Measurements from ENCODE around the gene CACNA2D3.

Gene CACNA2D3

DNA sequence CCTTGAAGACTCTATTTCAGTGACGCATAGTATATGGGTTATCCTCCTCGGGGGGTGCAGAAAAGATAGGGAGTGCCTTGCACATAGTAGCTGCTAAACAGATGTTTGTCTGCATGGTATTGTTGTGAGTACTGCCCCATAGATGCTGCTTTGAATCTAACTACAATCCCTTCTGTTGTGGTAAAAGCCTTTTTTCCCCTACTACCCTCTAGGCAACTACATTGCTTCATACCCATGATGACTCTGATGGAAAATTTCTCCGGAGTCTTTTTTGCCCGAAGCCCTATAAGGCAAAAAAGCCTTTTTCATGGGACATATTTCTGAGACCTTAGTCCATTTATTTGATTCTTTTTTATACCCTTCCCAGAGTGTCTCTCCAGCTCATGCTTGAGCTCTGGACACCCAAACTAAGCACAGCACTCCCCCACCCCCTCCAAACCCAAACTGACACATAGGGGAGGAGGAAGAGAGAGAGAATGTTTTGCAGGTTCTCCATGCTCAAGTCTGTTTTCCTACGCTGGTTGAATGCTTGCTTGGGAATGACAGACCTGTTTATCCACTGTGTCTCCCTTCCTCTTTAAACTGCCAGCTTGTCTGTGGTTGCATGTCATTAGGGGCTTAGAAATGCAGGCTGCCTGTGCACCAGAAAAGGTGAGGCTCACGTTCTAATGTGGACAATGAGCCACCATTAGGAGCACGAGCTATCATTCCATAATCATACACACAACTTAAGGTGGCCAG is 752.6 kb downstream of the CACNA2D3 start:
- no peak for DNase-seq (ENCODE audit: low read depth, low spot score)

- DNase-seq (ENCODE audit: low read depth, low spot score): no peak
Measured at GRCh38 chr3:54875596-54876268, 753.4 kb downstream of the CACNA2D3 start.

DNA sequence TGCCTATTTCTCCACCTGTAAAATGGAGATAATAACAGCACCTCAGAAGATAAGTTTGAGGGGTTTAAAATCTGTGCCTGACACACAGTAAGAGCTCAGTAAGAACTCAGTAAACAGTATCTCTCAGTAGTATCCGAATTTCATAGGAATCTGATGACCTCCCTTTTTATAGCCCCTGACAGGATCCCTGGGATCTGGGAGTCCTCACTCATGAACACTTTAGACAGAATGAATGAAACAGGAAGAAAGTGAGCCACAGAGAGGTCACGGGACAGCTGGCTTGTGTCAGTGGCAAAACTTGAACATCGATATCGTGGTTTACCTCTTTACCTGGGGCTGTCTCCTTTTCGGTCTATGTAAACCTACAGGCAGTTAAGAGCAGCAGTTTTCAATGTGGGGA is 754.3 kb downstream of the CACNA2D3 start:
- no peak for DNase-seq (ENCODE audit: low read depth, low spot score)

- no peak for DNase-seq (ENCODE audit: low read depth, low spot score)
Measured at GRCh38 chr3:54877730-54878129, 755.4 kb downstream of the CACNA2D3 start.

DNA sequence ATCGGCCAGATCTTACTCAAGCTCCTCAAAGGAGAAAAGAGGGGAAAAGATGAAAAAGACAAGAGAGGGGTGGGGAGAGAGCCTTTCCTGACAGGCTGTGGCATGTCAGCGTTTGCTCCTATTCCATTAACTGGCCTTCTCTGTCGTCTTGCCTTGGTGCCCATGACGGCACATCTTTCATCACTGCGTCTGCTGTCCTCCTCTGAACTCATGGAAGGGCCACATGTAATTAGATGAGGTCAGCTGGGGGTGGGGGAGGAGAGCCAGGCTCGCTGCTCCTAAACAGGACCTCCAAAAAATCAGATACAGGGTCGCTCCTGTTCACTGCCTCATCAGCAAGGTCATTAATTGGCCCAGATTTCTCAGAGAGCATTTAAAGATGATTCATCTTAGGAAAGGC is 755.8 kb downstream of the CACNA2D3 start:
- DNase-seq (ENCODE audit: low read depth, low spot score): no peak

GRCh38 chr3:54882129-54882833 is 759.9 kb downstream of the CACNA2D3 start:
- DNase-seq (ENCODE audit: low read depth, low spot score): no peak

GRCh38 chr3:54888162-54888561 is 765.8 kb downstream of the CACNA2D3 start:
- no peak for DNase-seq (ENCODE audit: low read depth, low spot score)

DNA sequence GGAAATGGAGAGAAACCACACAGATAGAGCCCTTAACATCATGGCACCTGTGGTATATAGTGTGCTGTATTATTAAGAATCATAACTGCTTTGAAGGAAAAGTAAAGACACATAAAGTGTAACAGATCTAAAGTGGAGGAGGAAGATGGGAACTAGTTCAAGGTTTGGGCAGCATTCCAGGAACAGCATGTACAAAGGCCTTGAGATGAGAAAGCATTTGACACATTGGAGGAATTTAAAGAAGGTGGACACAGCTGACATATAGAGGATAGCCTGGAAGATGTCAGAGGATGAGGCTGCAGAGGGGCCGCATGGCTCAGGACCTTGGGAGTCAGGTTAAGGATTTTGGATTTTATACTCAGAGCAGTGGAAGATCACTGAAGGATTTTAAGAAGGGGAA is 766.5 kb downstream of the CACNA2D3 start:
- DNase-seq (ENCODE audit: low read depth, low spot score): no peak

DNA sequence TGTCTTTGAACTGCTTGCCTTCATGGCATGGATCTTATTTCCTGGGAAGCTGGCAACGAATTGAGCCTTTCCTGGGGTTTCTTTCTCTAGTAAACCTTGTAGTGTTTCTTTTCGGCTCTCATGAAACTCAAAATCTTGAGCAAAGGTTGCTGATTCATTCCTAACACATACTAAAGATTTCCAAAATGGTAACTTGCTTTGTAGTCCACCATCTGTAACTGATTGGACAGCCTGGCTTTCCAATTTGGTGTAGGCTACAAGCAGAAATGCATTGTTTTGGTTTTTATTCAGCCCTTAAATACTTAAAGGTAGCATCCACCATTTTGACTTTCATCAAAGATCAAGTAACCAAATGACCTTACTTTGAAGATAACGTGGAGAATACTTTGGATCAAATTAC is 767.4 kb downstream of the CACNA2D3 start:
- no peak for DNase-seq (ENCODE audit: low read depth, low spot score)

DNA sequence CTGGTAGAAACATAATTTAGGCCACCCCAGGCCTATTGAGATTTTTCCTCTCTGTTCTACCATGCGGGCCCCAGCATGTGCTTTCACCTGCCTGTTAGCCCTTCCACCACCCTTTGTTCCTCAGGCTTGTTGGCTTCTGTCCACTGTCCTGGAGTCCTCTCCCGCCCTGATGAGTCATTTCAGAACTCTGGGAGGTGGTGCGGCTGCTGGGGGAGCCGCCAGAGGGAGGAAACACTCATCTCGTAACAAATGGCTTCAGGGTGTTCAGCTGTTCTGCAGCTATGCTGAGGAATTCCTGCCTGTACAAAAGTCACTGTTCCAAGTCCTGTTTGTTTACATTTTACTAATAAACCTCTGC is 769.2 kb downstream of the CACNA2D3 start:
- DNase-seq (ENCODE audit: low read depth, low spot score): no peak

DNA sequence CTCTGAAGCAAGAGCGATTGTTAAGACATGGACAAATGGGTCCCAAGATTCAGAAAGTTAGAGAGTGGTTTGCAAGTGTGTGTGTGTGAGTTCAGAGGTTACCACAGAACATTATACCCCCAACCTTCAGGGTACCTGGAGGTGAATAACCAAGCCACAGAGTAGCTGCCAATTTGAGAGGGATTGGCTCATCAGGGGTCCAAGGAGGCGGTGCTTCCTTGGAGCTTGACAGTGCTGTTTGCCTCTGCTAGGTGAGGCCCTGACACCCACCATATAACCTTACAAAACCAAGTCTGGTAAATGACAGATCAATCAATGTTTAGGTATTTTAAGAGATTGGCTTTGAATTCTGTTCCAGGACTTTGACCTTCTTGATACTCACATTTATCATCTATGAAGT is 769.8 kb downstream of the CACNA2D3 start:
- DNase-seq (ENCODE audit: low read depth, low spot score): no peak

DNA sequence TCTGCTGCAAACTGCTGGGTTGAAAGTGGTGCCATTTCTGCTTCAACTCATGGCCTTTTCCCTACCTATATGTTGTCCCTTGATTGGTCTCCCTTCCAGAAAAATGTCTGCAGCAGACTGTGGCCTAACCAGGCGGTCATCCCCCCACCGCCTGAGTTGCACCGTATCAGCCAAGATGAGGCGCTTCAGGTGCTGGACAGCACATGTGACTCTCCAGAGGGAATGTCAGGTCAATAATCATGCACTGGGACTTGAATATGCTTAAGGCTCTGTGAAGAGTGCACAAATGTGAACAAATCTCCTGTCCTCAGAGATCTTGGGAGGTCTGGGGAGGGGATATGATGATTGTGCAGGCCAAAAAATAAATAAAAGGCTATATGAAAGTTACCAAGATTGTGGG is 773.3 kb downstream of the CACNA2D3 start:
- no peak for DNase-seq (ENCODE audit: low read depth, low spot score)

GRCh38 chr3:54897028-54897711 is 774.8 kb downstream of the CACNA2D3 start:
- no peak for DNase-seq (ENCODE audit: low read depth, low spot score)

DNA sequence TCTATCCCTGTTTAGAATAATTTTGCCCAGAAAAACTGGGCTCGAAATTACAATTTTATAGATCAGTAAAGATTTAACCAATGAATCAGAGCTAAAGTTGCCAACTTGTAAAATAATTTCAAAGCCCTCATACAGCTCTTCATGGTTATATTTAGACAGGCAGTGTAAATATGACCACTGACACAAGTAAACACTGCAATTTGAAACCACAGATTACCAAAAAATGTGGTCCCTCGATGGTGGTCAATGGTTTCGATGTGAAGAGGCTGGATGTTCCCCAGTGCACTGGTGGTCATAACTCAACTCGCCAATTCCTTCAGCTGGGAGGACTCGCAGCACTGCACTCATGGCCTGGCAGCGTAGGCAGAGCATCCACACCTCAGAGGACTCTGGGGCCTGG is 776.9 kb downstream of the CACNA2D3 start:
- no peak for DNase-seq (ENCODE audit: low read depth, low spot score)

GRCh38 chr3:54900838-54901591 is 778.7 kb downstream of the CACNA2D3 start:
- no peak for DNase-seq (ENCODE audit: low read depth, low spot score)

DNA sequence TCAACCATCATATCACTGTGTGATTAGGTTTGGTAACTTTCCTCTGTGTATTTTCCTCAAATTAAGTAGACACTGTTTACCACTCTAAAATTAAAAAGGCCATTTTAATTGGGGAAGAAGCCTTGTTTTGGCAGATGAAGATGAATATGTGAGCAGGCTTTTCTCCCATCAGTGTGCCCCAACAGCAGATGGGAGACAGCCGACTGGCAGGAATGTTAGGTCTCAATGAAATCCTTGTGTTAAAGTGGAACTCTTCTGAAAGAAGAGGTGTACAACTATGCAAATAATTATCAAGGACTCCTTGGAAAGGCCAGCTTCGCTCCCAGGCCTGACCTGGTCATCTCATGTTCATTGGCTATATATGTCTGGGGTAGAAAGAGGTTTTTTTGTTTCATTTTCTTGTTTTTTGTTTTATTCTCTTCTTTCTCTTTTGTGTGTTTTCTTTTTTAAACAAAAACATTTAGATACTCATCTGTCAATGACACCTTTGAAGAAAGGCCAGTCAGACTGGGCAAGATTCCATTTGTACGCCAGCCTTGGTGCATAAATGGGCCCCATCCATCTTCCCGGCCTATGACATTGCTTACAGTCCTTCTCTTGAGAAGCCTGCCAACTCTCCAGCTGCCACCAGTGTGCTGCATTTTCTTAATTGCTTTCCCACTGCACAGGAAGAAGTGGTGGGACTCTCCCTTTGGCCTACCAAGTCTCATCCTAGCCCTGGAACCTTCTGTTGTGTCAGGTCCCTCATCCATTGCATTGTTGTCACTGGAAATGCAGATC is 779.7 kb downstream of the CACNA2D3 start:
- no peak for DNase-seq (ENCODE audit: low read depth, low spot score)

- DNase-seq (ENCODE audit: low read depth, low spot score): no peak
Measured at GRCh38 chr3:54905261-54905888, 783.0 kb downstream of the CACNA2D3 start.

DNA sequence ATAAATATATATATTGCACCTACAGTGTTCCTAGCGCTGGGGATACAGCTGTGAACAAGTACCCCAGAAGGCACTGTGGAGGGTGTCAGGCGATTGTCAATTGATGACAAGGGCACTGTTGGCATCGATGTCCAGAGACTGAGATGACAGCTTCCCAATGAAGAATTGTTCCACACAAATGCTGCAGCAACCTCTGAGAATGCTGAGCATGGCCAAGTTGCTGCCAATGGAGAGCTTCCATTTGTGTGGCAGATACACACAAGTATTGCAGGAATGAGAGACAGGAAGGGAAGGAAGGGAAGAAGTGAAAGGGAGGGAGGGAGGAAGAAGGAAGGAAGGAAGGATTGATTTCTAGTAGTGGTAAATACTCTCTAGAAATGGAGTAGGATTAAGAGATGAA is 783.6 kb downstream of the CACNA2D3 start:
- DNase-seq (ENCODE audit: low read depth, low spot score): no peak

GRCh38 chr3:54906763-54907162 is 784.4 kb downstream of the CACNA2D3 start:
- DNase-seq (ENCODE audit: low read depth, low spot score): no peak

DNA sequence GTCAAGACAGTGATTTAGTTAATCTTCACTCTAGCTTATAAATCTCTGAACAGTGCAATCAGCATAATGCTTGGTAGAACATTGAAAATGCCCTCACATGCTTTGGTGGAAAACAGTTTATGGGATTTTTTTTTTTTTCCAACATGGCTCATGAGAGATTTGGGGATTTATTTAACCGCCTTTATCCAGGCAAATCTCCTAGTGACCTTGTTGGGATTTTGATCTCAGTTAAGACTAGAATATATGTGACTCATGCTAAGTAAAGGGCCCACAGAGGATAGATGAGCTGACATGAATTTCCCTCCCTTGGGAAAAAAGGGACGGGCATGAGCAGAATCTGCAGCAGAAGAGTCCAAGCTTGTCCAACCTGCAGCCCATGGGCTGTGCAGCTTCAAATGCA is 786.8 kb downstream of the CACNA2D3 start:
- no peak for DNase-seq (ENCODE audit: low read depth, low spot score)
